ENCODE results near the gene AFM.

AFM gene

DNA sequence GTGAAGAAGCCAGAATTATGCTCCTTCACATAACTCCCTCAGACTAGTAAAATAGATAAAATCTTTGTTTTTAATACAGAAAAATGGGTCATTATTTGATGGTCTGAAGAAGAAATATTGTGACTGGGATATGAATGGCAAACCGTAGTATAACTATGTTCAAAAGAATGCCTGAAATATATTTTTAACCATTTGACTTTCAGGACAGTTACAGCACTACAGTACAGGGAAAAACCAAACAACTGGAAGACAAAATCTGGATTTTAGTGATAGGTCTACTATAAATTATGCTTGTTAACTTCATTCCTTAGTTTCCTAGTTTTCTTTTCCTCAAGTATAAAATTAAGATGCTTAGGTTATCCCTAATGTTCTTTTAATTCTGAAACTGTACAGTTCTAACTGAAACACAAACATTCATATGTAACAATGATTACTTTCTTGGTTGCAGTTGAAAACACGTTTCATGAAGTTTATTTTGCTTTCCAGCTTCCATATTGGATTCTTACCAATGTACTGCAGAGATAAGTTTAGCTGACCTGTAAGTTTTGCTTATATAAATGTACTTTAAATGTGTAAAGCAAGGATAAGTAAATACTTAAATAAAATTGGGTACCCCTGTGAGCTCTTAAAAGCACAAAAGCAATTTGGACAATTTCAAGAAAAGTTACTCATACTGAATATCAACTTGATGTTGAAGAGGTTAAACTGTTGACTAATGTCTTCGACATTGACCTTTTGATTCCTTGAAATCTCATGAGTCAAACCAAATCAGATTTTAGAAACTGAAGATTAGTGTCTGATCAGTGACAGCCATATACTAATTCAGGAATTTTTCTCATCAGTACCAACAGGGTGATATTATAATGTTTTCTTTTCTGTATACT, 44.6 kb upstream of the AFM start:
- FAIRE-seq (no peak), DNase-seq (ENCODE audit: insufficient read length, low spot score) (no peak)
- TF ChIP-seq, protein P1, sequence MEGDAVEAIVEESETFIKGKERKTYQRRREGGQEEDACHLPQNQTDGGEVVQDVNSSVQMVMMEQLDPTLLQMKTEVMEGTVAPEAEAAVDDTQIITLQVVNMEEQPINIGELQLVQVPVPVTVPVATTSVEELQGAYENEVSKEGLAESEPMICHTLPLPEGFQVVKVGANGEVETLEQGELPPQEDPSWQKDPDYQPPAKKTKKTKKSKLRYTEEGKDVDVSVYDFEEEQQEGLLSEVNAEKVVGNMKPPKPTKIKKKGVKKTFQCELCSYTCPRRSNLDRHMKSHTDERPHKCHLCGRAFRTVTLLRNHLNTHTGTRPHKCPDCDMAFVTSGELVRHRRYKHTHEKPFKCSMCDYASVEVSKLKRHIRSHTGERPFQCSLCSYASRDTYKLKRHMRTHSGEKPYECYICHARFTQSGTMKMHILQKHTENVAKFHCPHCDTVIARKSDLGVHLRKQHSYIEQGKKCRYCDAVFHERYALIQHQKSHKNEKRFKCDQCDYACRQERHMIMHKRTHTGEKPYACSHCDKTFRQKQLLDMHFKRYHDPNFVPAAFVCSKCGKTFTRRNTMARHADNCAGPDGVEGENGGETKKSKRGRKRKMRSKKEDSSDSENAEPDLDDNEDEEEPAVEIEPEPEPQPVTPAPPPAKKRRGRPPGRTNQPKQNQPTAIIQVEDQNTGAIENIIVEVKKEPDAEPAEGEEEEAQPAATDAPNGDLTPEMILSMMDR (IDR thresholded peaks at IDR 0.05; ENCODE audit: insufficient read depth, missing control alignments) = no peak

DNA sequence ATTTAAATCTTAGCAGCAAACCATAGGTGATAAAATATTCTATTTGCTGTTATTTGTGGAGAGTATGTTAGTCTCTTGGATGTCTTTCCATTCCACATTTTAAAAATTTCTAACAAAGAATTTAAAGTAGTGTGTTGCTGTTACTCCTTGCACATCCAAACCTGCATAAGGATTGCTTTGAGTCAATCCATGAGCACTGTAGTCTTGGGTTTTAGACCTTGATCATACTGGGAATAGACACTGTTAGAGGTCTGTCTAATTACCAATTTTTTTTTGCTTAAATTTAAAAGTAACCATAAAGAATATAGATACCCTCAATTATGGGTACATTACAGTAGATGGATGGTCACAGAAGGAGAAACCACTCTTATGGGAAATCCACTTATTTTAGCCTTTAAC, 44.0 kb upstream of the AFM start:
- TF ChIP-seq, protein P1 (IDR thresholded peaks at IDR 0.05; ENCODE audit: insufficient read depth, missing control alignments) = no peak
- FAIRE-seq (no peak), DNase-seq (ENCODE audit: insufficient read length, low spot score) (no peak)

DNA sequence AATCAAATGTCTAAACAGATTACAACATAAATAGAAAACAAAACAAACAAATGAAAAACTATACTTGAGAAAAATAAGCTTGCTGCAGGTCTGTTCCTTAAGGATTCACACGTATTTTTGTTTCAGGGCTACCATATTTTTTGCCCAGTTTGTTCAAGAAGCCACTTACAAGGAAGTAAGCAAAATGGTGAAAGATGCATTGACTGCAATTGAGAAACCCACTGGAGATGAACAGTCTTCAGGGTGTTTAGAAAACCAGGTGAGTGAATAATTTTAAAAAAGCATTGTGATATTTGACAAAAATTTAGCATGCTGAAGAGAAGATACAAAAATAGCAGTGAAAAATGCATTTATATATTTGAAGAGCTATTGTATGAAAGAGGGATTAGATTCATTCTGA, 43.5 kb upstream of the AFM start:
- TF ChIP-seq, protein P1 (IDR thresholded peaks at IDR 0.05; ENCODE audit: insufficient read depth, missing control alignments) = no peak
- FAIRE-seq (no peak), DNase-seq (ENCODE audit: insufficient read length, low spot score) (no peak)

DNA sequence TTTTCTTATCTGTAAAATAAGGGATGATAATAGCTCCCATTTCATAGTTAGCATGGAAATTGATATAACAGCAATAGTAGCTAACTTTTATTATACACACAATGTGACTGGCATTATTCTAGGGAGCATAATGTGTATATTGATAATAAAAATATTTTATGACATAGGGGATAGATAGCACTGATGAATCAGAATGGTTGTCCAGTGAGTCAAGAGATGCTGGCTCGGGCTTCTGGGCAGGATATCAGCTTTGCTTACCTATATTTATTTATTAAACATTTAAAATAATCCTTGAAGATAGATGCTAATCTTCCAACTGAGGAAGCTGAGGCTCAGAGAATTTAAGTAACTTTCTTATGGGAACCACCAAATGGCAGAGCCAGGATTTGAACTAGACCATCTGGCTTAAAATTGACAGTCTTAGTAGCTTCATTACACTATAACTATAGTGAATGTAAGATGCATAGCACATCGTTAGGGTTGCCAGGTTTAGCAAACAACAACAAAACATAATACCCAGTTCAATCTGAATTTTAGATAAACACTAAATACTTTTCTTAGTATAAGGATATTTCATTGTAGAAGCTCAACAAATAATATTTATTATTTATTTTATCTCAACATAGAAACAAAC, 42.8 kb upstream of the AFM start:
- no peak for FAIRE-seq
- no peak for DNase-seq (ENCODE audit: insufficient read length, low spot score)

DNA sequence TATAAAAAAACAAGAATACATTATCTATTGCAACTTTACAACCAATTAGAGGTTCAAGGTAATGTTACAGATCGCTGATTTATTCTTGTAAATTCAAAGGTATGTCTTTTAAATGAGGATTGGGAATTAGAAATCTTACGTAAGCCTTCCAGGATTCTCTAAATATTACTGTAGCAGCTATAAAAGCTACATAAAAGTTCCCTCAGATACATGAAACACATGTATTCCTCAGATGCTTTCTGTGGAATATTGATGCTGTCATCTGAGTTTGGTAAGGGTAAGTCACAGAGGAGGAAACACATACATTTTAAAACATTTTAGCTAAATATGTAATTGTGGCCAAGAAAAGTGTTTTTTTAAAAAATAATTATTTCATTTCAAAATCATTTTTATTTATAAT, 42.1 kb upstream of the AFM start:
- FAIRE-seq (no peak), DNase-seq (ENCODE audit: insufficient read length, low spot score) (no peak)
- TF ChIP-seq, protein P1 (IDR thresholded peaks at IDR 0.05; ENCODE audit: insufficient read depth, missing control alignments) = no peak

More for the DNA sequence above, 42.8 kb upstream of the AFM start:
- TF ChIP-seq, protein P1 (IDR thresholded peaks at IDR 0.05; ENCODE audit: insufficient read depth, missing control alignments) = no peak

DNA sequence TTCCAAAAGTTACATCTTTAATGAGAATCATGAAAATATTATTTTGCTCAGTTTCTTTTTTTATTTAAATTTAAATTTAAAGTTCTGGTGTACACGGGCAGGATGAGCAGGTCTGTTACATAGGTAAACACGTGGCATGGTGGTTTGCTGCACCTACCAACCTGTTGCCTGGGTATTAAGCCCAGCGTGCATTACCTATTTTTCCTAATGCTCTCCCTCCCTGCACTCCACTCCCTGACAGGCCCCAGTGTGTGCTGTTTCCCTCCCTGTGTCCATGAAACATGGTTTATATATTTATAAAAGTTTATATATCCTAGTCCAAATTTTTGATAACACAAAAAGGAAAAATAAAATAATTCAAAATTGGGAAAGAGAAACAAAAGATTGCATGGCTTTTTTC, 41.6 kb upstream of the AFM start:
- FAIRE-seq = no peak
- no peak for DNase-seq (ENCODE audit: insufficient read length, low spot score)
- TF ChIP-seq, protein P1 (IDR thresholded peaks at IDR 0.05; ENCODE audit: insufficient read depth, missing control alignments) = no peak

DNA sequence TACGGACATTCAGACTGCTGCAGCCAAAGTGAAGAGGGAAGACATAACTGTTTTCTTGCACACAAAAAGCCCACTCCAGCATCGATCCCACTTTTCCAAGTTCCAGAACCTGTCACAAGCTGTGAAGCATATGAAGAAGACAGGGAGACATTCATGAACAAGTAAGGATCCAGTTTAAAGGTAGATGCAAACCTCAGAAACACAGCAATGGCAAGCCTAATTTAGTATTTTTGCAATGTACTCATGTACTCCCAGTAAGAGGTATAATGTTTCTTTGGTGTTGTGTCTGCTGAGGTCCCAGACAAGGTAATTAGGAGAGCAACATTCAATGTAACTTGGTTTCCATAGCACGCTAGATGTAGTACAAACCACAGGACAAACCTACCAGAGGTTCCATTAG, 40.9 kb upstream of the AFM start:
- DNase-seq (ENCODE audit: insufficient read length, low spot score) (no peak), FAIRE-seq (no peak)
- TF ChIP-seq, protein P1 (IDR thresholded peaks at IDR 0.05; ENCODE audit: insufficient read depth, missing control alignments) = no peak
